ENCODE results near the gene NKPD1. TPM values are rescaled to one million over a fixed set of nuclear protein-coding genes. Genes with fewer than 3 reads are reported as not detected.

Gene NKPD1
- total and polyA plus RNA-seq, 9 of the 15 experiments (the other 6 are each of a cell fraction or from before 2014, with no cell fraction given) = 0.03 to 0.09 (median 0.04) TPM; not detected in 5

GRCh38 chr19:45144431-45145269 is 16.1 kb downstream of the NKPD1 start:
- DNase-seq (ENCODE audit: extremely low read depth in 1 of 4, low spot score in 3 of 4) = no peak
- Histone ChIP-seq H3K4me2 (ENCODE audit: insufficient read depth, low read length) (no peak overlapping the region), H3K9me1 (ENCODE audit: control insufficient read depth, insufficient read depth, low read length) (no peaks in the 10 kb centered on the region), H3K27me3 (ENCODE audit: control insufficient read depth in 2 of 2, insufficient read depth in 2 of 2, low read length in 2 of 2) (no peaks in the 10 kb centered on the region), H3K36me3 (ENCODE audit: control insufficient read depth, insufficient read depth, low read length) (peaks cover 57% of the 10 kb centered on the region; the same call in 1 of the 3 replicates), H3K9ac (ENCODE audit: insufficient read depth in 1 of 2, low read depth in 2 of 2, low read length in 2 of 2) (no peak overlapping the region), H4K20me1 (replicated peaks; ENCODE audit: control insufficient read depth, insufficient read depth, low read length) (no peaks in the 10 kb centered on the region), H3K9me3 (replicated peaks; ENCODE audit: control insufficient read depth, insufficient read depth, low read depth, low read length) (no peaks in the 10 kb centered on the region), H3K4me1 (replicated peaks in 1 of 2; ENCODE audit: control insufficient read depth in 2 of 2, insufficient read depth in 2 of 2, low read length in 2 of 2) (peaks cover 0 to 55% of the 10 kb centered on the region in 2 experiments; a peak in 2 of 5 replicates), H3K4me3 (no peak overlapping the region), H3K79me2 (ENCODE audit: control insufficient read depth, insufficient read depth, low read length) (no peaks in the 10 kb centered on the region), H2AFZ (ENCODE audit: low read depth, low read length) (no peak overlapping the region), H3K27ac (ENCODE audit: extremely low read depth, low read depth, low read length) (no peak overlapping the region)
- 96% methylated on average over 21 of the region's 53 CpGs for WGBS (ENCODE audit: insufficient coverage, low coverage, missing lambda C conversion rate)
- in situ Hi-C loops (cut with MboI) = no loop called here
- CTCF ChIA-PET (ENCODE audit: low intra/inter-chr PET ratio) = no interaction called here
- POLR2A ChIA-PET = interaction anchor here (0.6 to 0.7 kb wide), 2 partner anchors 26 to 79 kb away, joined by 3 to 5 read pairs; no protein-coding TSS in a partner anchor
- ATAC-seq = no peak
- no peak for FAIRE-seq
- BruUV-seq (replicated peaks) = no TSS peak
- peak; percentile 23 for TF ChIP-seq POLR2G (IDR thresholded peaks at IDR 0.05; ENCODE audit: low read depth, low read length)
- no peak for TF ChIP-seq ZNF316 (IDR thresholded peaks at IDR 0.05)
- no peak for TF ChIP-seq GMEB1 (CRISPR knock-in tag; IDR thresholded peaks at IDR 0.05)
- TF ChIP-seq JUN (IDR thresholded peaks at IDR 0.05; ENCODE audit: borderline replicate concordance, low read depth, low read length) = no peak
- TF ChIP-seq JUN (CRISPR knock-in tag; IDR thresholded peaks at IDR 0.05; ENCODE audit: borderline replicate concordance) = no peak
- no peak for TF ChIP-seq KDM4B (IDR thresholded peaks at IDR 0.05; ENCODE audit: borderline replicate concordance in 2 of 2, low read depth in 1 of 2)
- no peak for TF ChIP-seq ELK1 (CRISPR knock-in tag; IDR thresholded peaks at IDR 0.05)
- TF ChIP-seq ZSCAN29 (IDR thresholded peaks at IDR 0.05) = no peak
- intact Hi-C loops (cut with micrococcal nuclease) = no loop called here

All from K562 (cell line).